IPS DF 4.7 (cell line): ENCODE data around the gene ARCN1.

Experiments used
- DNase-seq: peaks from one replicate; pipeline ENCODE4 v3.0.0-alpha.2; 2013; ENCODE audit warnings: low spot score; ENCODE audit errors: extremely low read depth

ARCN1 gene

DNA sequence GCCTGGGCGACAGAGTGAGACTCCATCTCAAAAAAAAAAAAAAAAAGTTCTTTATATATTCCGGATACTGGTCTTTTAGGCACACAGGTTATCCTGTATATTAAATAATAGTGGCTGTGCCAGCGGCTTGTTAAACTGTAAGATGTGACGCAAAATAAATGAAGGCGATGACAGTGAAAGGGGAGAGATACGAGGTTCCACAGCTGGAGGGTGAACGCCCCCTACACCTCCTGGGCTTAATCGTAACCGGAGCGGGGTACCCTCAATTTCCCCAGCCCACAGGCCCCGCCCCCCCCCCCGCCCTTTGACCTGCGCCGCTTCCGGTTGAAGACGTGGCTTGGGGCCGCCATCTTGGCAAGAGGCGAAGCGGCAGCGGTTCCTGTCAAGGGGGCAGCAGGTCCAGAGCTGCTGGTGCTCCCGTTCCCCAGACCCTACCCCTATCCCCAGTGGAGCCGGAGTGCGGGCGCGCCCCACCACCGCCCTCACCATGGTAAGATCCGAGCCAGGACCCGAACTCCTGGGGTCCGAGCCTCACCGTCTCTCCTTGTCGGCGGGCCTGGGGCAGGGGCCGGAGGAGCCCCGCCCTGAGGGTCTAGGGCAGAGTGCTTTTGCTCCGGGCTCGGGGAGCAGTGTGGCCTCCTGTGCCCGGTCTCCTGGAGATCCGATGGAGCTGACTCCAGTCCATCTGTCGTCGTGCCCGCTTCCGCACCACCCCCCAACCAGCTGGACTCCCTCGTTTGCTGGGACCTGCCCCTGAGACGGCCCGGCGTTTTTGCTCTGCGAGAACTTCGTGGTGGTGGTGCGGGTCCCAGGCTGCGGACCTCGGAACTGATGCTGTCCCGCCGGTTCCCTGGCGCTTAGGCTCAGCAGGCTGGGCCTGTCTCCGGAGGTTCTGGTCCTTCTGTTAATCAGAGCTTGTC lies at the start of gene ARCN1:
ARCN1 (plus strand) TSS at position 349 of the 920 bp plus-strand sequence; CDS start at position 488, 139 bp downstream.
- peak; percentile 30 for DNase-seq

DNA sequence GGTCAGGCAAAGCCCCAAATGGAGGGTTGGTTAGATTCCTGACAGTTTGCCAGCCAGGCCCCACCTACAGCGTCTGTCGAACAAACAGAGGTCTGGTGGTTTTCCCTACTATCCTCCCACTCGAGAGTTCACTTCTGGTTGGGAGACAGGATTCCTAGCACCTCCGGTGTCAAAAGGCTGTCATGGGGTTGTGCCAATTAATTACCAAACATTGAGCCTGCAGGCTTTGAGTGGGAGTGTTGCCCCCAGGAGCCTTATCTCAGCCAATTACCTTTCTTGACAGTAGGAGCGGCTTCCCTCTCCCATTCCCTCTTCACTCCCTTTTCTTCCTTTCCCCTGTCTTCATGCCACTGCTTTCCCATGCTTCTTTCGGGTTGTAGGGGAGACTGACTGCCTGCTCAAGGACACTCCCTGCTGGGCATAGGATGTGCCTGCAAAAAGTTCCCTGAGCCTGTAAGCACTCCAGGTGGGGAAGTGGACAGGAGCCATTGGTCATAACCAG lies 49.6 kb upstream of the ARCN1 start:
- no peak for DNase-seq

GRCh38 chr11:118524356-118524755 lies 47.9 kb upstream of the ARCN1 start:
- no peak for DNase-seq

- no peak for DNase-seq
These were observed 47.3 kb upstream of the ARCN1 start for GRCh38 chr11:118524757-118525470.

DNA sequence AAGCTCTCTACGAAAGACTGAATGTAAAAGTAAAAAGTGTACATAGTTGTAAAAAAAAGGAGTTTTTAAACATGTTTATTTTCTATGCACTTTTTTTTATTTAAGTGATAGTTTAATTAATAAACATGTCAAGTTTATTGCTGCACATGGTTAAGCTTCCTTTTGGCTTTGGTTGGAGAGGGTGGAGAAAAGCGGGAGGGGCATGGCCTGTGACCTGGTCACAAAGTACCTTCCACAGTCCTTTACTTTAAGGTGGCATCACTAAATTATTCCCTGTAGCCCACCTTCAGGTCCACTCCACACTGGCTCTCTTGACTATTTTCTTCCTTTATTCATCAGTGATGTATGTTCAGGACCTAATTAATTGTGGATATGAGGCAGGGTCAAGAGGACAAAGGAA lies 45.5 kb upstream of the ARCN1 start:
- DNase-seq: no peak

- no peak for DNase-seq
These were observed 45.1 kb upstream of the ARCN1 start, which contains the start of gene TTC36 for GRCh38 chr11:118527109-118527508. TTC36 (plus strand) TSS chr11:118527474; CDS start chr11:118527495, 21 bp downstream.

- no peak for DNase-seq
These were observed 43.7 kb upstream of the ARCN1 start for GRCh38 chr11:118528511-118528910.

- DNase-seq: no peak
These were observed 42.5 kb upstream of the ARCN1 start for GRCh38 chr11:118529584-118530175.

DNA sequence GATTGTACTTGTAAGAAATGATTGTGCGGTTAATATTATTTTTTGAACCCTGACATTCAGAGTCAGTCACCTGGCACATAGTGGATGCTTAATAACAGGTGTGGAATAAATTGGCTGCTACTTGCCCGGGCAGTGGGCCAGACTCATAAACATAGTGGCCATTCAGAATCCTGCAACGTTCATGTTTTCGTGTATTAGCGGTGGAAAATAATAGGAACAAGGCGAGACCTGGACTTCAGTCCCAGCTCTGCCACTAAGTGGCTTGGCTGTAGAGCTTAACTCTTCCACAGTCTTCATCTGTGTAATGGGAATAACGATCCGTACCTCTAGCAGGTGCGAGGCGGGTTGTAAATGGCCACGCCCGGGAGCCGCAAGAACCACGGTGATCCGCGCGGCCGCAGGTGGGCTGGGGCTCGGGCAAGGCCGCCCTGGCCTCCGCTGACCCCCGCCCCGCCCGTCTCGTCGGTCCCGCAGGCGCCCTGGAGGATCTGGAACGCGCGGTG lies 42.0 kb upstream of the ARCN1 start:
- DNase-seq: no peak

- no peak for DNase-seq
These were observed 41.3 kb upstream of the ARCN1 start, which contains the start of gene TMEM25 for GRCh38 chr11:118530683-118531596. TMEM25 (plus strand) TSS chr11:118531192; CDS start chr11:118531802, 610 bp downstream.

DNA sequence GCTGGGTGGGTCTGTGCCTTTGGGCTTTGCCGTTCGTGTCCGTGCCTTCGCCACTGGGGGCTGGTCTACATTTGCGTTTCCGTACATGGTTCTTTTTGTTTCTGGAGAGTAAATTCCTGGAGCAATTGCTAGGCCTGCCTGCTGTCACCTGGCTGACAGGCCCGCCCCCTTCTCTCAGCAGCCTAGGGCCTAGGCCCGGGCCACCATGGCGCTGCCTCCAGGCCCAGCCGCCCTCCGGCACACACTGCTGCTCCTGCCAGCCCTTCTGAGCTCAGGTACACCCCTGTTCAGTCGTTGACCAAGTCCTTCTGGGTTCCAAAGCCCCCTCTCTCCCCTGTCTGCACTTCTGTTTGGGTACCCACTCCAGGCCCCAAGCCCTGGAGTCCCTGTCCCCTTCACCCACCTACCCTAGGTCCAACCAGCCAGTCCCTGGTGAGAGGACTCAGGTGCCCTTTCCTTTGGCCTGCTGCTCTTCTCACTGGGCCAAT lies 40.6 kb upstream of the ARCN1 start:
- no peak for DNase-seq

- no peak for DNase-seq
These were observed 40.1 kb upstream of the ARCN1 start for GRCh38 chr11:118532091-118532490.

DNA sequence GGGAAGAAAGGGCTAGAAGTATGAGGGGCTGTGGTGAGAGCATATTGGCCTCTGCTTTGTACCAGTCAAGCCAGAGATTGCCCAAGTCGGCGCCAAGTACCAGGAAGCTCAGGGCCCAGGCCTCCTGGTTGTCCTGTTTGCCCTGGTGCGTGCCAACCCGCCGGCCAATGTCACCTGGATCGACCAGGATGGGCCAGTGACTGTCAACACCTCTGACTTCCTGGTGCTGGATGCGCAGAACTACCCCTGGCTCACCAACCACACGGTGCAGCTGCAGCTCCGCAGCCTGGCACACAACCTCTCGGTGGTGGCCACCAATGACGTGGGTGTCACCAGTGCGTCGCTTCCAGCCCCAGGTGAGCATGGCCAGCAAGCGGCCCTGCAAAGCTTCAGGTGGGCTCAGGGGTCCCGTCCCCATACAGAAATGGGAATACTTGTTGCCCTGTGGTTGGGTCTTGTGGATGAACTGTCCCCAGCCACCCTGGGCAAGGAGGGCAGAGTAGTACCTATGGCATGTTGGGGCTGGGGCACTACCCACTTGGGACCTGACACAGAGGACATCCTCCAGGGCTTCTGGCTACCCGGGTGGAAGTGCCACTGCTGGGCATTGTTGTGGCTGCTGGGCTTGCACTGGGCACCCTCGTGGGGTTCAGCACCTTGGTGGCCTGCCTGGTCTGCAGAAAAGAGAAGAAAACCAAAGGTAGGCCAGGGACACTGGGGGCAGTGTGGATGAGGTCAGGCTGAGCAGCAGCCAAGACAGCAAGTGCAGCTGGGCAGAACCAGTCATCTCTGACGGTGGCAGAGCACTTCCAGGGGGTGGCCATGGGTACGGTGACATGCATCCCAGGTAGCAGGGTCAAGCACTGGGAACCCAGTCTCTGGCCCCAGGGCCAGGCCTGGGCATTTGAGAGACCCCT lies 39.1 kb upstream of the ARCN1 start:
- DNase-seq: no peak

- no peak for DNase-seq
These were observed 38.2 kb upstream of the ARCN1 start for GRCh38 chr11:118533769-118534729.

GRCh38 chr11:118535261-118535660 lies 36.9 kb upstream of the ARCN1 start:
- DNase-seq: no peak

- DNase-seq: no peak
These were observed 35.5 kb upstream of the ARCN1 start for GRCh38 chr11:118536726-118537125.

DNA sequence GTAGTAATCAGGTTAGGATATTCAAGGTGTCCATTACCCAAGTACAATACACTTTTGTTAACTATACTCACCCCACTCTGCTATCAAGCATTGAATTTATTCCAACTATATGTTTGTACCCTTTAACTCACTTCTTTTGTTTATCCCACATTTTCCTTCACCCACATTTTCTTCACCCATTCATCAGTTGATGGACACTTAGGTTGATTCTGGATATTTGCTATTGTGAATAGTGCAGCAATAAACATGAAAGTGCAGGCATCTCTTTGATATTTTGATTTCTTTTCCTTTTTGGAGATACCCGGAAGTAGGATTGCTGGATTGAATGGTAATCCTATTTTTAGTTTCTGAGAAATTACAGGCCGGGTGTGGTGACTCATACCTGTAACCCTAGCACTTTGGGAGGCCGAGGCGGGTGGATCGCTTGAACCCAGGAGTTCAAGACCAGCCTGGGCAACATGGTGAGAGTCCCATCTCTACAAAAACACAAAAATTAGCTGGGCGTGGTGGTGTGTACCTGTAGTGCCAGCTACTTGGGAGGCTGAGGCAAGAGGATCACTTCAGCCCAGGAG lies 34.7 kb upstream of the ARCN1 start:
- no peak for DNase-seq
